Stimulated activated CD8-positive, alpha-beta memory T cell treated with anti-CD3 and anti-CD28 coated beads, Interleukin-2, amount 100 ng/mL, for 48 hours (primary cell): ENCODE results near the gene TMEM240.
A peak's percentile ranks its signal among the peaks of the same experiment; 100 is the strongest.
"Not testable (repeated sequence)": the region's sequence is repeated elsewhere in the genome, so short reads cannot be mapped to it uniquely, and the experiment has no call there.

Experiments used
- DNase-seq, 2 donors: peaks; one replicate each; pipeline ENCODE4 v3.0.0-alpha.2; 2020; ENCODE audit warnings: low read depth in 2 of 2

The TMEM240 gene

GRCh38 chr1:1524750-1525383 lies 15.6 kb downstream of the TMEM240 start:
- not testable (repeated sequence) for DNase-seq

- DNase-seq = not testable (repeated sequence)
These were observed 16.8 kb downstream of the TMEM240 start for GRCh38 chr1:1523651-1524050.

GRCh38 chr1:1523226-1523625 lies 17.2 kb downstream of the TMEM240 start:
- DNase-seq = not testable (repeated sequence)

- not testable (repeated sequence) for DNase-seq
These were observed 17.9 kb downstream of the TMEM240 start for GRCh38 chr1:1522536-1522935.

- DNase-seq = no peak
These were observed 19.1 kb downstream of the TMEM240 start for GRCh38 chr1:1521331-1521730.

- not testable (repeated sequence) for DNase-seq
These were observed 20.5 kb downstream of the TMEM240 start for GRCh38 chr1:1519805-1520505.

GRCh38 chr1:1518621-1519007 lies 21.8 kb downstream of the TMEM240 start:
- DNase-seq = not testable (repeated sequence)

- DNase-seq = no peak
These were observed 22.3 kb downstream of the TMEM240 start for GRCh38 chr1:1517973-1518620.

GRCh38 chr1:1516923-1517322 lies 23.5 kb downstream of the TMEM240 start:
- DNase-seq = not testable (repeated sequence)

- DNase-seq = not testable (repeated sequence)
These were observed 26.0 kb downstream of the TMEM240 start for GRCh38 chr1:1514376-1514775.

GRCh38 chr1:1513675-1514074 lies 26.7 kb downstream of the TMEM240 start:
- not testable (repeated sequence) for DNase-seq

GRCh38 chr1:1512425-1512824 lies 28.0 kb downstream of the TMEM240 start:
- DNase-seq = not testable (repeated sequence)

GRCh38 chr1:1511533-1512285 lies 28.7 kb downstream of the TMEM240 start, which contains the start of gene ATAD3A:
TSS of gene ATAD3A (plus strand) at chr1:1512162. CDS start at chr1:1512269, 107 bp downstream.
- DNase-seq = peak; percentile 96

- DNase-seq = no peak
These were observed 29.4 kb downstream of the TMEM240 start for GRCh38 chr1:1510912-1511532.

GRCh38 chr1:1509465-1509850 lies 31.0 kb downstream of the TMEM240 start:
- not testable (repeated sequence) for DNase-seq

GRCh38 chr1:1508775-1509464 lies 31.5 kb downstream of the TMEM240 start:
- not testable (repeated sequence) for DNase-seq

- DNase-seq = no peak
These were observed 33.1 kb downstream of the TMEM240 start for GRCh38 chr1:1507305-1507704.

- DNase-seq = not testable (repeated sequence)
These were observed 34.6 kb downstream of the TMEM240 start for GRCh38 chr1:1505801-1506200.

- DNase-seq = not testable (repeated sequence)
These were observed 35.0 kb downstream of the TMEM240 start for GRCh38 chr1:1505366-1505798.

GRCh38 chr1:1504777-1505365 lies 35.6 kb downstream of the TMEM240 start:
- DNase-seq = peak; percentile 31 to 64
